MCF 10A (cell line): ENCODE results near the gene CUEDC1. TPM values are rescaled to one million over a fixed set of nuclear protein-coding genes. Genes with fewer than 3 reads are reported as not detected.
A peak's percentile ranks its signal among the peaks of the same experiment; 100 is the strongest.

Experiments
- BruUV-seq: library from RNA; stranded (reverse); fragments of 400-500 nt; replicated peaks from 2 replicates; lab custom pipeline; 2021; lab: Mats Ljungman, UMichigan
- CTCF ChIA-PET: fragments of 300-600 bp; sonication (Branson Sonifier 250); formaldehyde crosslinking; extraction: SDS; loops from one replicate; lab custom pipeline; 2021; ENCODE audit warnings: antibody characterized with exemption, inconsistent platforms; lab: Yijun Ruan, JAX
- POLR2A ChIA-PET: fragments of 300-600, 350-650 bp; sonication (Branson Sonifier 250); formaldehyde crosslinking; extraction: SDS; loops from one replicate; lab custom pipeline; 2020; ENCODE audit warnings: antibody characterized with exemption, inconsistent platforms; lab: Yijun Ruan, JAX
- DNase-seq: peaks from one replicate; pipeline ENCODE4 v3.0.0-alpha.2; 2018; ENCODE audit not compliant: unreplicated experiment
- H3K27ac Mint-ChIP-seq: one replicate; pipeline ENCODE4 v1.8.0; 2022; ENCODE audit warnings: mild to moderate bottlenecking, low read depth, mixed read lengths; ENCODE audit not compliant: unreplicated experiment
- H3K27me3 Mint-ChIP-seq: one replicate; pipeline ENCODE4 v1.8.0; 2022; ENCODE audit warnings: mixed read lengths; ENCODE audit not compliant: insufficient read depth, unreplicated experiment
- H3K36me3 Mint-ChIP-seq: one replicate; pipeline ENCODE4 v1.8.0; 2022; ENCODE audit warnings: mild to moderate bottlenecking, moderate library complexity, mixed read lengths; ENCODE audit not compliant: insufficient read depth, unreplicated experiment
- H3K4me1 Mint-ChIP-seq: one replicate; pipeline ENCODE4 v1.8.0; 2022; ENCODE audit warnings: mixed read lengths; ENCODE audit not compliant: insufficient read depth, unreplicated experiment
- H3K4me3 Mint-ChIP-seq: one replicate; pipeline ENCODE4 v1.8.0; 2022; ENCODE audit warnings: mild to moderate bottlenecking, moderate library complexity, mixed read lengths; ENCODE audit not compliant: unreplicated experiment
- H3K9me3 Mint-ChIP-seq: one replicate; pipeline ENCODE4 v1.8.0; 2022; ENCODE audit warnings: mixed read lengths; ENCODE audit not compliant: unreplicated experiment
- intact Hi-C: fragments of 100-400 bp; cut with micrococcal nuclease; formaldehyde crosslinking; loops from 2 replicates; pipeline ENCODE4 v1.14.1; 2022
- total RNA-seq: library from RNA; stranded (reverse); gene quantifications from 2 replicates; pipeline ENCODE4 v1.2.3, GENCODE V29; 2022
- TF ChIP-seq, protein P1 (sequence below): fragments of 200-600 bp; IDR thresholded peaks from one replicate; pipeline ENCODE4 v1.8.0; 2022; ENCODE audit warnings: antibody characterized with exemption, mild to moderate bottlenecking; ENCODE audit not compliant: unreplicated experiment

CUEDC1 gene
- total RNA-seq, 1 experiment from 2014 or later = 15.6 TPM

DNA sequence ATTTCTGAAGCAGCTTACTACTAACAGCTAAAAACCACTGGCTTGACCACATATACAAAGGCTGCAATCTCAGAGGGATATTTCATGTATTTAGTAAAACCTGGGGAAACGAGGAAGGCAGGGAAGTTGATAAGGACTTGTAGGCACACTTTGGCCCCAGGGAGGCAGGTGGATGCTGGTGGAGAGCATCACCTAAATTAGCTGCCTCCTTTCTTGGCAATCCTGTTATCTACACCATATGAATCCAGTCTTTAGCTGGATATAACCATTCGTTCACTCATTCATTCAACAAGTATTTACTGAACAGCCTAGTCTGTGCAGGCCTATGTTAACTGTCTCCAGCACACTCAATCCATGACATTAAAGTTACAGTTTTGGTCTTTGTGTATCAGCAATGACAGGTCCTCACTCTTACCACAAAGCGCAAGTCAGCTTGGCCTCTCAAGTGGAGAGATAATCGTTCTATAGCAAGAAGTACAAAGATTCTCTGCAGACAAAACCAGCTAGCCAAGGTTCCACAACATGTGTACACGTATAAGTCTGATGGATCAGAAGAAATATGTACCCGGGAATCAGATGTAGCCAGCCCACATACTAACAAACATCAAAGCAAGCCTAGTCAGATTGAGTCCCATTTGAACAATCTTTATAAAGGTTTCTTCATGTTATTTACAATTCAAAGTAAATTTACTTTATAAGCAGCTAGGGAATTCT, 116.2 kb downstream of the CUEDC1 start:
- CTCF ChIA-PET = interaction anchor here (0.6 to 1.5 kb wide), 4 partner anchors 10 to 113 kb away, joined by 3 to 6 read pairs (median 4); no protein-coding TSS in a partner anchor
- no TSS peak for BruUV-seq
- no peak for DNase-seq
- POLR2A ChIA-PET = interaction anchor here (0.6 to 1.4 kb wide), 3 partner anchors 10 to 64 kb away, joined by 3 to 6 read pairs (median 3); partner anchors contain the start of gene MRPS23
- H3K9me3 Mint-ChIP-seq = no peaks in the 10 kb centered on the region
- H3K27me3 Mint-ChIP-seq = no peaks in the 10 kb centered on the region
- H3K36me3 Mint-ChIP-seq = peaks cover 64% of the 10 kb centered on the region
- TF ChIP-seq, protein P1, sequence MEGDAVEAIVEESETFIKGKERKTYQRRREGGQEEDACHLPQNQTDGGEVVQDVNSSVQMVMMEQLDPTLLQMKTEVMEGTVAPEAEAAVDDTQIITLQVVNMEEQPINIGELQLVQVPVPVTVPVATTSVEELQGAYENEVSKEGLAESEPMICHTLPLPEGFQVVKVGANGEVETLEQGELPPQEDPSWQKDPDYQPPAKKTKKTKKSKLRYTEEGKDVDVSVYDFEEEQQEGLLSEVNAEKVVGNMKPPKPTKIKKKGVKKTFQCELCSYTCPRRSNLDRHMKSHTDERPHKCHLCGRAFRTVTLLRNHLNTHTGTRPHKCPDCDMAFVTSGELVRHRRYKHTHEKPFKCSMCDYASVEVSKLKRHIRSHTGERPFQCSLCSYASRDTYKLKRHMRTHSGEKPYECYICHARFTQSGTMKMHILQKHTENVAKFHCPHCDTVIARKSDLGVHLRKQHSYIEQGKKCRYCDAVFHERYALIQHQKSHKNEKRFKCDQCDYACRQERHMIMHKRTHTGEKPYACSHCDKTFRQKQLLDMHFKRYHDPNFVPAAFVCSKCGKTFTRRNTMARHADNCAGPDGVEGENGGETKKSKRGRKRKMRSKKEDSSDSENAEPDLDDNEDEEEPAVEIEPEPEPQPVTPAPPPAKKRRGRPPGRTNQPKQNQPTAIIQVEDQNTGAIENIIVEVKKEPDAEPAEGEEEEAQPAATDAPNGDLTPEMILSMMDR = no peak
- intact Hi-C loops = loop anchor here (10.0 kb wide), 1 partner anchor 594 kb away; no protein-coding TSS in a partner anchor
- no peak overlapping the region for H3K27ac Mint-ChIP-seq
- H3K4me3 Mint-ChIP-seq = no peak overlapping the region
- H3K4me1 Mint-ChIP-seq = peaks cover 12% of the 10 kb centered on the region

DNA sequence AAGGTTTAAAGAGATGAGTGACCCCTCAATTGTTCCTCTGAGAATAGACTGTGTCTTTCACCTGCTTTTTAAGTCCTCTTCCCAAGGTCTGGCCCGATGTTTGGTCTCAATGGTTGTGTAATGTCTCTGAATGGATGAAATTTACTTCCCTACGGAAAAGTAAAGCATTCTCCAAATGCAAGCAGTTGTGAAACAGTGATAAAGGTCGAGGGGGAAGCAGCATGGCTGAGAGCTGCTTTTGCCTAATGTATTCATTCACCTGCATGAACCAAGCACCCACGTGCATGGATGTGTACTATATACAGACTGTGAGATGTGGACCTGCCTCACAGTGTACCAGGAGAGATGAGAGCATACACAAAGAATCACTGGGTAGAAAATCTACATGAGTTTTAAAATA, 116.8 kb downstream of the CUEDC1 start:
- DNase-seq = no peak
- H3K4me1 Mint-ChIP-seq = peaks cover 15% of the 10 kb centered on the region
- TF ChIP-seq, protein P1 = no peak
- POLR2A ChIA-PET = no interaction called here
- CTCF ChIA-PET = interaction anchor here (1.1 to 1.5 kb wide), 2 partner anchors 9 to 10 kb away, joined by 3 to 6 read pairs; no protein-coding TSS in a partner anchor
- H3K9me3 Mint-ChIP-seq = no peaks in the 10 kb centered on the region
- H3K27ac Mint-ChIP-seq = no peak overlapping the region
- intact Hi-C loops = loop anchor here (10.0 kb wide), 1 partner anchor 594 kb away; no protein-coding TSS in a partner anchor
- H3K27me3 Mint-ChIP-seq = no peaks in the 10 kb centered on the region
- peaks cover 59% of the 10 kb centered on the region for H3K36me3 Mint-ChIP-seq
- BruUV-seq = no TSS peak
- H3K4me3 Mint-ChIP-seq = no peak overlapping the region

DNA sequence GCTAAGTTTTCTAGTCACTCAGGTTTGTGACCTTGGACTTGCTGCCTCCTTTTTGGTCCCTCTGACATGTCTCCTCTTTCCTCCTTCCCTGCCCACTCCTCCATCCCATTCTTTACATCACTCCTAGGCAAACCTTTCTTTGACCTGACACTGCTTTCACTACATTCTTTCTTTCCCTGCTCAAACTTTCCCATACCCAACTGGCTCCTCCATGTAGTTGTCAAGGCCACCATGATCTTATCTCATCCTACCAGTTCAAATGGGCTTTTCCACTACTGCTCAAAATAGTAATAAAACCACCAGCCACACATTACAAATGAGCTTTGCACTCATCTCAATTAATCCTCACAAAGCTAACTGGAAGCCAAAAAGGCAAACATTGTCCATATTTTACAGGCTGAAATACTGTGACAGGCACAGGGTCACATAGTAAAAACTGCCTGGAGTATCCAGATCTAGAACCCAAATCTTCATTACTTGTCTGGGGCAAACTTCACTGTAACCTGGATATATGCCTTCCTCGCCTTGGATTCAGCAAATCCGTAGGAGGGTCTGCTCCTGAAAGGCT, 119.8 kb downstream of the CUEDC1 start:
- H3K36me3 Mint-ChIP-seq = peaks cover 33% of the 10 kb centered on the region
- peak overlapping the region; percentile 40 for H3K27ac Mint-ChIP-seq
- ChIA-PET POLR2A (interaction anchor here (0.6 to 2.3 kb wide), 3 partner anchors 9 to 21 kb away, joined by 3 to 19 read pairs (median 3); partner anchors contain the start of gene MRPS23), CTCF (interaction anchor here (0.6 to 5.6 kb wide), 13 partner anchors 8 to 725 kb away, joined by 3 to 38 read pairs (median 4); partner anchors contain the start of gene MRPS23)
- intact Hi-C loops = loop anchor here (10.0 kb wide), 1 partner anchor 591 kb away; no protein-coding TSS in a partner anchor
- H3K9me3 Mint-ChIP-seq = no peaks in the 10 kb centered on the region
- no TSS peak for BruUV-seq
- H3K27me3 Mint-ChIP-seq = no peaks in the 10 kb centered on the region
- H3K4me3 Mint-ChIP-seq = no peak overlapping the region
- peaks cover 15% of the 10 kb centered on the region for H3K4me1 Mint-ChIP-seq
- TF ChIP-seq, protein P1 = no peak
- DNase-seq = no peak
